Measurements from ENCODE around the gene ZNF653.

ZNF653 gene

GRCh38 chr19:11505504-11506100, at the start of gene ZNF653:
Gene ZNF653 (minus strand): TSS chr19:11505839. CDS start chr19:11505786, 53 bp downstream.
- peak; percentile 93 for DNase-seq

- DNase-seq, result no peak
Measured at GRCh38 chr19:11555246-11555645, 49.6 kb upstream of the ZNF653 start.

- no peak for DNase-seq
Measured at GRCh38 chr19:11554160-11554559, 48.5 kb upstream of the ZNF653 start.

GRCh38 chr19:11552666-11553372, 47.2 kb upstream of the ZNF653 start:
- DNase-seq, result no peak

- no peak for DNase-seq
Measured at GRCh38 chr19:11551603-11552235, 46.1 kb upstream of the ZNF653 start.

GRCh38 chr19:11550265-11550664, 44.6 kb upstream of the ZNF653 start:
- no peak for DNase-seq

- DNase-seq, result no peak
Measured at GRCh38 chr19:11549386-11549953, 43.8 kb upstream of the ZNF653 start.

- no peak for DNase-seq
Measured at GRCh38 chr19:11547929-11548700, 42.5 kb upstream of the ZNF653 start.

- no peak for DNase-seq
Measured at GRCh38 chr19:11541238-11541637, 35.6 kb upstream of the ZNF653 start.

- no peak for DNase-seq
Measured at GRCh38 chr19:11540645-11541044, 35.0 kb upstream of the ZNF653 start.

- DNase-seq, result no peak
Measured at GRCh38 chr19:11539495-11540365, 34.1 kb upstream of the ZNF653 start.

GRCh38 chr19:11538232-11539036, 32.8 kb upstream of the ZNF653 start, which contains the start of gene CNN1:
Gene CNN1 (plus strand): TSS chr19:11538851. CDS start chr19:11538928, 77 bp downstream.
- no peak for DNase-seq

- DNase-seq, result peak; percentile 94
Measured at GRCh38 chr19:11535792-11536595, 30.4 kb upstream of the ZNF653 start.

- no peak for DNase-seq
Measured at GRCh38 chr19:11534948-11535347, 29.3 kb upstream of the ZNF653 start.

- DNase-seq, result no peak
Measured at GRCh38 chr19:11534538-11534937, 28.9 kb upstream of the ZNF653 start.

- DNase-seq, result no peak
Measured at GRCh38 chr19:11530432-11530831, 24.8 kb upstream of the ZNF653 start.

- DNase-seq, result peak; percentile 68
Measured at GRCh38 chr19:11528551-11529341, 23.1 kb upstream of the ZNF653 start, which contains the start of gene ECSIT. Gene ECSIT (minus strand): TSS chr19:11529134. CDS start chr19:11519170, 9,964 bp downstream.

GRCh38 chr19:11519138-11519537, 13.5 kb upstream of the ZNF653 start:
- no peak for DNase-seq

- DNase-seq, result no peak
Measured at GRCh38 chr19:11513946-11514345, 8.3 kb upstream of the ZNF653 start.
